Pulmonary artery endothelial cell (primary cell): ENCODE results near the gene YIPF4. TPM values are rescaled to one million over a fixed set of nuclear protein-coding genes. Genes with fewer than 3 reads are reported as not detected.
"Not testable (repeated sequence)": the region's sequence is repeated elsewhere in the genome, so short reads cannot be mapped to it uniquely, and the experiment has no call there.

Source experiments
- DNase-seq: peaks from one replicate; pipeline ENCODE4 v3.0.0-alpha.2; 2011; ENCODE audit warnings: low read depth, low spot score
- total RNA-seq: library from RNA; depleted of rRNA; stranded (reverse); fragments of >200 nt; gene quantifications from 2 replicates; pipeline ENCODE4 v1.2.3, GENCODE V29; 2014

YIPF4 gene
- total RNA-seq, 1 donor from 2014 or later, result 11.1 TPM

- DNase-seq, result peak; percentile 53
Observed at GRCh38 chr2:32289165-32289999, 11.7 kb downstream of the YIPF4 start.

DNA sequence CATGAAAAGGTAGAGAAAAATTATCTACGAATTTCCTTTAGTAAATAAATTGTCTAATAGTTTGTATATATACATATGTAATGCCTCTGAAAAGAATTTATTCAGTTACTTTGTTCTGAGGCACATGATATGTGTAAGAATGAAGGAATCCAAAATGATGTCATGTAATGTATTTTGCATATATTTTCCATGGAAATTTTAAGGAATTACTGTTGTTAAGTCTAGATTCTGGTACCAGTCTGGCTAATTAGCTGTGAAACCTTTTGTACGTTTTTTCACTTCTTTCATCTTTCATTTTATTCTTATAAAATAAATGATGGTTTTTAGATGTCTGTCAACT, 12.3 kb downstream of the YIPF4 start:
- no peak for DNase-seq

DNA sequence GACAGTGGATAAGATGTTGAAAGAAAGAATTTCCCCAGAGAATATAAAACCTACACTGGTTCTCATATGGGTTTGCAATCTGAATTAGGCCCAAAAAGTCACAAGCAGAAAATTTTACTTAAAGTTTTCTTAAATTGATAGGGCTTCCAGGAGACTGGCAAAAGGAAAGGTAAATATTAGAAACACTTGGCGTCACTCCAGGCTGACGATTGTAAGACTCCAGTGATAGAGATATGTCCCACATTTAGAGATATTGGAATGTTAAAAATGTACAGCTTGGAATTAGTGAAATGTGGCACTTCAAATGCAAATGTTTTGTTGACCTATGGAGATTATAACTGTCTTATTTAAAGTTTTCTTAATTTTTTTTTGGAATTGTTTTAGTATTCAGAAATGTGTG, 14.0 kb downstream of the YIPF4 start:
- no peak for DNase-seq

DNA sequence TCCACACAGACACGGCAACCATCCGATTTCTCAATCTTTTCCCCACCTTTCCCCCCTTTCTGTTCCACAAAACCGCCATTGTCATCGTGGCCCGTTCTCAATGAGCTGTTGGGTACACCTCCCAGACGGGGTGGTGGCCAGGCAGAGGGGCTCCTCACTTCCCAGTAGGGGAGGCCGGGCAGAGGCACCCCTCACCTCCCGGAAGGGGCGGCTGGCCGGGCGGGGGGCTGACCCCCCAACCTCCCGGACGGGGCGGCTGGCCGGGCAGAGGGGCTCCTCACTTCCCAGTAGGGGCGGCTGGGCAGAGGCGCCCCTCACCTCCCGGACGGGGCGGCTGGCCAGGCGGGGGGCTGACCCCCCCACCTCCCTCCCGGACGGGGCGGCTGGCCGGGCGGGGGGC, 15.8 kb downstream of the YIPF4 start:
- not testable (repeated sequence) for DNase-seq

DNA sequence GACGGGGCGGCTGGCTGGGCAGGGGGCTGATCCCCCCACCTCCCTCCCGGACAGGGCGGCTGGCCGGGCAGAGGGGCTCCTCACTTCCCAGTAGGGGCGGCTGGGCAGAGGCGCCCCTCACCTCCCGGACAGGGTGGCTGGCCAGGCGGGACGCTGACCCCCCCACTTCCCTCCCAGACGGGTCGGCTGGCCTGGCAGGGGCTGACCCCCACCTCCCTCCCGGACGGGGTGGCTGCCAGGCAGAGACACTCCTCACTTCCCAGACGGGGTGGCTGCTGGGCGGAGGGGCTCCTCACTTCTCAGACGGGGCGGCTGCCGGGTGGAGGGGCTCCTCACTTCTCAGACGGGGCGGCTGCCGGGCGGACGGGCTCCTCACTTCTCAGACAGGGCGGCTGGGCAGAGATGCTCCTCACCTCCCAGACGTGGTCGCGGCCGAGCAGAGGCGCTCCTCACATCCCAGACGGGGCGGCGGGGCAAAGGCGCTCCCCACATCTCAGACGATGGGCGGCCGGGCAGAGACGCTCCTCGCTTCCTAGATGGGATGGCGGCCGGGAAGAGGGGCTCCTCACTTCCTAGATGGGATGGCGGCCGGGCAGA, 16.4 kb downstream of the YIPF4 start:
- DNase-seq, result not testable (repeated sequence)

DNA sequence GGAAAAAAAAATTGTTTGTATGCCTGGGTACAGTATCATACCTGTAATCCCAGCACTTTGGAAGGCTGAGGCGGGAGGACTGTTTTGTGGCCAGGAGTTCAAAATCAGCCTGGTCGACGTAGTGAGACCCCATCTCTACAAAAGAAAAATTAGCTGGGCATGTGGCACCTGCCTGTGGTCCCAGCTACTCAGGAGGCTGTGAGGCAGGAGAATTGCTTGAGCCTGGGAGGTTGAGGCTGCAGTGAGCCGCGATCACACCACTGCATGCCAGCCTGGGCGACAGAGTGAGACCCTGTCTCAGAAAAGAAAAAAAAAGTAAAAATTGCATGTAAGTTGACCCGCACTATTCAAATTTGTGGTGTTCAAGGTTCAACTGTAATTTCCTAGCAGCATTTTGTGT, 32.9 kb downstream of the YIPF4 start:
- DNase-seq, result no peak

DNA sequence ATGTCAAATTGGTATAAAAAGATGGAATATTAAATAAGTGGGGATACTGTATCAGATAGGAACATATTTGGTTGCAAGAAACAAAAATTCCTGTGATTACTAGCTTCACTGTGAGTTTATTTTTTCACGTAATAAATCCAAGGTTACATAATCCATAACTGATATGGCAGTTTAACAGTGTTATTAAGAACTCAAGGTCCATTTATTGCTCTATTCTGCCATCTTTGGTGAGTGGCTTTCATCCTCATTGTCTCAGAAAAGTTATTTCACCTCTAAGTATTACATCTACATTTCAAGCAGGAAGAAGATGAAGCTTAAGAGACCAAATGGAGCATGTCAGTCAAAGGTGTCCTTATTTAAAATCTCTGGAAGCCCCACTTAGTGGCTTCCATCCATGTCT, 37.2 kb downstream of the YIPF4 start:
- DNase-seq, result no peak

- DNase-seq, result not testable (repeated sequence)
Observed at GRCh38 chr2:32328679-32329078, 51.0 kb downstream of the YIPF4 start.

- DNase-seq, result not testable (repeated sequence)
Observed at GRCh38 chr2:32329180-32329980, 51.7 kb downstream of the YIPF4 start.

- DNase-seq, result no peak
Observed at GRCh38 chr2:32330136-32330535, 52.4 kb downstream of the YIPF4 start.

- peak; percentile 81 for DNase-seq
Observed at GRCh38 chr2:32342801-32343200, 65.1 kb downstream of the YIPF4 start.

- DNase-seq, result not testable (repeated sequence)
Observed at GRCh38 chr2:32350797-32351196, 73.1 kb downstream of the YIPF4 start.

GRCh38 chr2:32355976-32356680, 78.4 kb downstream of the YIPF4 start:
- DNase-seq, result no peak

DNA sequence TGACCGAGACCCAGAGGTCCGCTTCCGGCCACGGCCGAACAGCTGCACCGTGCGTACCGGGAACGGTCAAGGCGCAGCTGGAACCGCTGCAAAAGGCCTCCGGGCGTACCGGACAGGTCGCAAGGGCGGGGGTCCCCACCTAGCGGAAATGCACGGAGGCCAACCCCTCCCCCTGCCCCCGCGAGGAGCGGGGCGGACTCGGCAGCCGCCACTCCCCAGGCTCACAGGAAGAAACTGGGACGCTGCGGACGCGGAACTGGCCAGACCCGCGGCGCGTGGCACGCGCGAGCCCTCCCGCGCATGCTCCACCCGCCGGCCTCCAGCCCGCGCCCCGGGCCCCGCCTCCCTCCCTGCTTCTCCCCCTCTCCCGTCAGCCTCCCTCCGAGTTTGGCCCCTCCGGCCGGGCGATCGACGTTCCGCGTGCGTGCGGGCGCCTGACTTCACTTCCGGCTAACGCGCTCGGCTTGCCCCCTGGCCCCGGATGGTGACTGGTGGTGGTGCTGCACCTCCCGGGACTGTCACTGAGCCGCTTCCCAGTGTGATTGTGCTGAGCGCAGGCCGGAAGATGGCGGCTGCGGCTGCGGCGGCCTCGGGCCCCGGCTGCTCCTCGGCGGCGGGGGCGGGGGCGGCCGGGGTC, 79.1 kb downstream of the YIPF4 start, which contains the start of gene BIRC6:
Gene BIRC6, plus strand, starts transcription at position 343 of the 637 bp plus-strand sequence. Its CDS starts 139 bp downstream, at position 482.
- DNase-seq, result peak; percentile 82

DNA sequence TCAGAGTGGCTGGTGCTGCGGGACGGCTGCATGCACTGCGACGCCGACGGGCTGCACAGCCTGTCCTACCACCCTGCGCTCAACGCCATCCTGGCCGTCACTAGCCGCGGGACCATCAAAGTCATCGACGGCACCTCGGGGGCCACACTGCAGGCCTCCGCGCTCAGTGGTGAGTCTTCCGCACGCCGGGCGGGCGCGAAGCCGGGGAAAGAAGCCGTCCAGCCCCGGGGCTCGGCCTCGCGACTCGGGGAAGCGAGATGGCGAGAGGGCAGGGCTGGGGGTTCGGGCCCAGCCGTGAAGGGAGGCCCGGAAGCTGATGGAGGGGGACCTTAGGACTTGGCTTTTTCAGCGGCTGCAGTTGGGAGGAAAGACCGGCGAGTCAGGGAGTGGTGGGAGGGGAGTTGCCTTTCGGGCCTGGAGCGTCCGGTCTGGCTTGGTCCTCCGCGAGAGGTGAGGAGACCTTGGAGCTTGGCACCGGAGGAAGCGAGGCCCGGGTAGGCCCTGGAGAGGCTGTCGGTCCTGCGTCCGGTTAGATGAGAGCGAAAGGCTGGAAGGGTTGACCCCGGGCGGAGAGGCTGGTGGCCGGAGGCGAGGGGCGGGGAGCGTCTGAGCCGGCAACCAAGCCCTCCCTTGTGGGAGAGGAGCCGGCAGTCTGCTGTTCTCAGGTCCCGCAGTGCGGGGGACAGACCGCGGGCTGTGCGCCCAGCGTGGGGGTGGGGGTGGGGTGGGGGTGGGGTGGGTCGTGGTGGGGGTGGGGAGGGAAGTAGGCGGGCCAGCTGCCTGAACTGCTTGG, 79.8 kb downstream of the YIPF4 start:
- no peak for DNase-seq

DNA sequence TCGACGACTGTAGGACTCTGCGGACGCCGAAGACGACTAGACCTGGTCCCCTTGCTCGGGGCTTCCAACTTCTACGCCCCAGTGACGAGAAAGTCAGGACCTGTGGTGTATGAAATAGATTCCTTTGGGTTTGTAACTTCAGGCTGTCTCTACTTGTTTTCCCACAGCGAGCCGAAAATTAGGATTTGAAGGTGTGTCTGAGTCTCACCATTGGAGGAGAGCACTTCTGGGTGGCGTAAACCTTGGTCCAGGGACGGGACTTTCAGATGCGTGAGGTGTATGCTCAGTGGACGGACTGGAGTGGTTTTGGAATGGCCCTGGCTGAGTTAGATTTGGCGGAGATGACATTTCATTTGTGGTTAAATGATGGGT, 80.4 kb downstream of the YIPF4 start:
- DNase-seq, result no peak

DNA sequence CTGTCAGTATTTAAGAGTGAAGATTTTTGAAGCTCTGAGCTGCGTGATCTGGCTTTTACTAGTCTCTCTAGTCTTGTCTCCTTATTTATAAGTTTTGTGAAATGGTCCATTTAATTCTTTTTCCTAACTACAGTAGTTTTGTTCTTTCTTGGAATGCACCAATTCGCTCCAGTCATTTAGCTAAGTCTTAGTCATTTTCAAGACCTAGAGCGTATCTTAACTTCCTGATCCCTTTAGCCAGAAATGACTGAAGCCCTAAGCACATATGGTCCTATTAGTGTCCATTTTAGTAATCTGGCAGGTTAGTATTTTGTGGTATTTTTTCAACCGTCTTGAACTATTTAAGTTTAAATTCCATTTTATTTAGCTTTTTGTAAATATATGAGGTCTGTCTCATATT, 82.7 kb downstream of the YIPF4 start:
- no peak for DNase-seq

GRCh38 chr2:32362997-32363396, 85.3 kb downstream of the YIPF4 start:
- DNase-seq, result not testable (repeated sequence)

- no peak for DNase-seq
Observed at GRCh38 chr2:32363597-32363996, 85.9 kb downstream of the YIPF4 start.

DNA sequence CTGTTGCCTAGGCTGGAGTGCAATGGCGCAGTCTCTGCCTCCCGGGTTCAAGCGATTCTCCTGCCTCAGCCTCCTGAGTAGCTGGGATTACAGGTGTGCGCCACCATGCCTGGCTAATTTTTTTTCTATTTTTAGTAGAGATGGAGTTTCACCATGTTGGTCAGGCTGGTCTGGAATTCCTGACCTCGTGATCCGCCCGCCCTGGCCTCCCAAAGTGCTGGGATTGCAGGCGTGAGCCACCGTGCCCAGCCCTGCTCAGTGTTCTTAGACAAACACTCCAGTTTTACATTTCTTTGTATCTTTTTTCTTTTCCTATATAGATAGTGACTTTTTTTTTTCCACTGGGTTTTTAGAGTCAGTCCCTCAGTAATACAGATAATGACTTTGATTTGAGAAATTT, 86.6 kb downstream of the YIPF4 start:
- not testable (repeated sequence) for DNase-seq
